GM12878 (cell line): ENCODE data around the gene ULBP2.
A peak's percentile ranks its signal among the peaks of the same experiment; 100 is the strongest.

Experiments
- CHD2 ChIP-seq: IDR thresholded peaks from 2 replicates; pipeline ENCODE4 v1.6.1; 2011; ENCODE audit warnings: low read depth, low read length, improper control_type of control experiment, borderline replicate concordance
- CREB1 ChIP-seq: IDR thresholded peaks from 2 replicates; pipeline ENCODE4 v1.6.1; 2012; ENCODE audit warnings: low read depth, mild to moderate bottlenecking, inconsistent platforms
- DPF2 ChIP-seq: fragments of 450-650 bp; IDR thresholded peaks from 2 replicates; pipeline ENCODE4 v1.6.1; 2017; ENCODE audit warnings: mild to moderate bottlenecking
- EGR1 ChIP-seq, 2 experiments: IDR thresholded peaks; 1 replicate in 1 of 2; 2 replicates in 1 of 2; pipeline ENCODE4 v1.6.1; 2011 to 2012; ENCODE audit warnings: low read depth in 2 of 2, low read length in 2 of 2, borderline replicate concordance in 1 of 2, mild to moderate bottlenecking in 1 of 2, moderate library complexity in 1 of 2
- EZH2 ChIP-seq: IDR thresholded peaks from 2 replicates; pipeline ENCODE4 v1.6.1; 2012; ENCODE audit warnings: low read depth, mild to moderate bottlenecking, control low read depth, inconsistent platforms, low read length, borderline replicate concordance; ENCODE audit not compliant: control insufficient read depth
- FOXM1 ChIP-seq: IDR thresholded peaks from 2 replicates; pipeline ENCODE4 v1.6.1; 2012; ENCODE audit warnings: low read depth, mild to moderate bottlenecking, inconsistent platforms, low read length, moderate library complexity
- JUNB ChIP-seq: IDR thresholded peaks from 2 replicates; pipeline ENCODE4 v1.6.1; 2016; ENCODE audit warnings: antibody characterized with exemption, mild to moderate bottlenecking
- MTA3 ChIP-seq: IDR thresholded peaks from 2 replicates; pipeline ENCODE4 v1.6.1; 2012; ENCODE audit warnings: low read length, inconsistent platforms, borderline replicate concordance
- NBN ChIP-seq: fragments of 450-650 bp; IDR thresholded peaks from 2 replicates; pipeline ENCODE4 v1.6.1; 2016
- POLR2AphosphoS5 ChIP-seq: IDR thresholded peaks from 2 replicates; pipeline ENCODE4 v1.6.1; 2011; ENCODE audit warnings: mild to moderate bottlenecking, low read length, inconsistent platforms
- TF ChIP-seq, protein P1 (sequence below), 3 experiments: IDR thresholded peaks in 2 of 3; conservative IDR thresholded peaks in 1 of 3; 2 replicates each; pipeline ENCODE4 v1.5.1; 2011; ENCODE audit warnings: low read depth in 3 of 3, low read length in 3 of 3, mild to moderate bottlenecking in 3 of 3, control low read depth in 2 of 3, moderate library complexity in 2 of 3, inconsistent platforms in 1 of 3, mixed read lengths in 1 of 3; ENCODE audit not compliant: control insufficient read depth in 2 of 3, insufficient read depth in 1 of 3; ENCODE audit errors: extremely low read depth in 1 of 3
- TF ChIP-seq, protein P2 (sequence below): IDR thresholded peaks from 2 replicates; pipeline ENCODE4 v1.6.1; 2012; ENCODE audit warnings: low read length, inconsistent platforms

DNA sequence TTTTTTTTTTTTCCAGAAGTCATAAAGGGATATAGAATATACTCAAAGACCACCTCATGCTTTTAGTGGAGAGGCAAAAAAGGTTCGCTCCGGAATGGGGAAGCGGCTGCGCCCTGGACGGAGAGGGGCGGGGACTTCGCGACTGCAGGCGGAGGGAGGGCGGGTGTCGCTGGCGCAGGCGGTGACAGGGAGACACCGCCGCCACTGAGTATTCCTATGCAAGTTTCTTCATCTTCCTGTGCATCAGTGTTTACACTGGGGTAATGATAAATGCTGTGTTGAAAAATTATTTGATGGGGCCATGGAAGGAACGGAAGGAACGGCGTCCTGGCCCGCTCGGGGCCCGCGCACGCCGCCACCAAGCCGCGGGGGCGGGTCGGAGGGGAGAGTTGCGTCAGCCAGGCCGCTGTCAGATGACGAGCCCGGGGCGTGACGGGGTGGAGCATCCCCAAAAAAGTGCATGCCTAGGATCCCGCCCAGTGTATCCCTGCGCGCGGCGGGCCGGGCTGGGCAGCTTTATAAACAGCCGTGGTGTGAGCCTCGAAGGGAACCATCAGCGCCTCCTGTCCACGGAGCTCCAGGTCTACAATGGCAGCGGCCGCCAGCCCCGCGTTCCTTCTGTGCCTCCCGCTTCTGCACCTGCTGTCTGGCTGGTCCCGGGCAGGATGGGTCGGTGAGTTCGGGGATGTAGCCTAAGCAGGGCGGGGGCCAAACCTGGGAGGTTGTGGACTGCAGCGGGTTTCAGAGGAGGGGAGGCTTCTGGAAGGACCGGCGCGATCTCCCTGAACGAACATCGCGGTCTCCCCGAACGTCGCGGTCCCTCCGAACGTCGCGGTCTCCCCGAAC lies 21.9 kb downstream of the ULBP2 start, which contains the start of gene ULBP1:
- TF ChIP-seq NBN (no peak), EGR1 (IDR thresholded peaks at IDR 0.05; ENCODE audit: borderline replicate concordance in 1 of 2, low read depth in 2 of 2, low read length in 2 of 2) (peak in 1 of 2 experiments; percentile 64; a peak in 1 of 3 replicates), CREB1 (peak; percentile 52; the same call in 1 of the 2 replicates), CHD2 (no peak), POLR2AphosphoS5 (no peak), EZH2 (no peak), DPF2 (no peak), MTA3 (no peak), JUNB (no peak), FOXM1 (no peak)
- TF ChIP-seq, protein P1, sequence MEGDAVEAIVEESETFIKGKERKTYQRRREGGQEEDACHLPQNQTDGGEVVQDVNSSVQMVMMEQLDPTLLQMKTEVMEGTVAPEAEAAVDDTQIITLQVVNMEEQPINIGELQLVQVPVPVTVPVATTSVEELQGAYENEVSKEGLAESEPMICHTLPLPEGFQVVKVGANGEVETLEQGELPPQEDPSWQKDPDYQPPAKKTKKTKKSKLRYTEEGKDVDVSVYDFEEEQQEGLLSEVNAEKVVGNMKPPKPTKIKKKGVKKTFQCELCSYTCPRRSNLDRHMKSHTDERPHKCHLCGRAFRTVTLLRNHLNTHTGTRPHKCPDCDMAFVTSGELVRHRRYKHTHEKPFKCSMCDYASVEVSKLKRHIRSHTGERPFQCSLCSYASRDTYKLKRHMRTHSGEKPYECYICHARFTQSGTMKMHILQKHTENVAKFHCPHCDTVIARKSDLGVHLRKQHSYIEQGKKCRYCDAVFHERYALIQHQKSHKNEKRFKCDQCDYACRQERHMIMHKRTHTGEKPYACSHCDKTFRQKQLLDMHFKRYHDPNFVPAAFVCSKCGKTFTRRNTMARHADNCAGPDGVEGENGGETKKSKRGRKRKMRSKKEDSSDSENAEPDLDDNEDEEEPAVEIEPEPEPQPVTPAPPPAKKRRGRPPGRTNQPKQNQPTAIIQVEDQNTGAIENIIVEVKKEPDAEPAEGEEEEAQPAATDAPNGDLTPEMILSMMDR (IDR thresholded peaks at IDR 0.05 in 2 of 3, conservative IDR thresholded peaks at IDR 0.05 in 1 of 3; ENCODE audit: control insufficient read depth in 2 of 3, extremely low read depth in 1 of 3, insufficient read depth in 1 of 3, low read depth in 3 of 3, low read length in 3 of 3) = no peak
- TF ChIP-seq, protein P2, sequence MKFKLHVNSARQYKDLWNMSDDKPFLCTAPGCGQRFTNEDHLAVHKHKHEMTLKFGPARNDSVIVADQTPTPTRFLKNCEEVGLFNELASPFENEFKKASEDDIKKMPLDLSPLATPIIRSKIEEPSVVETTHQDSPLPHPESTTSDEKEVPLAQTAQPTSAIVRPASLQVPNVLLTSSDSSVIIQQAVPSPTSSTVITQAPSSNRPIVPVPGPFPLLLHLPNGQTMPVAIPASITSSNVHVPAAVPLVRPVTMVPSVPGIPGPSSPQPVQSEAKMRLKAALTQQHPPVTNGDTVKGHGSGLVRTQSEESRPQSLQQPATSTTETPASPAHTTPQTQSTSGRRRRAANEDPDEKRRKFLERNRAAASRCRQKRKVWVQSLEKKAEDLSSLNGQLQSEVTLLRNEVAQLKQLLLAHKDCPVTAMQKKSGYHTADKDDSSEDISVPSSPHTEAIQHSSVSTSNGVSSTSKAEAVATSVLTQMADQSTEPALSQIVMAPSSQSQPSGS = no peak
